ENCODE results near the gene HCRTR1. TPM values are rescaled to one million over a fixed set of nuclear protein-coding genes. Genes with fewer than 3 reads are reported as not detected.
A peak's percentile ranks its signal among the peaks of the same experiment; 100 is the strongest.

The HCRTR1 gene
- total RNA-seq, 4 donors from 2014 or later, result not detected

GRCh38 chr1:31657972-31658510 lies 40.6 kb downstream of the HCRTR1 start:
- TF ChIP-seq POLR2A (IDR thresholded peaks at IDR 0.05) (no peak), CTCF (IDR thresholded peaks at IDR 0.05) (no peak), EP300 (IDR thresholded peaks at IDR 0.05) (no peak), POLR2AphosphoS5 (IDR thresholded peaks at IDR 0.05) (no peak)
- 85% methylated on average over 7 of the region's 12 CpGs for WGBS
- no peak for DNase-seq (ENCODE audit: low spot score in 2 of 2)

GRCh38 chr1:31658721-31659120 lies 41.2 kb downstream of the HCRTR1 start:
- H3K4me1 ChIP-seq, result peaks cover 15% of the 10 kb centered on the region
- no peak for DNase-seq (ENCODE audit: low spot score in 2 of 2)
- no peak for TF ChIP-seq EP300 (IDR thresholded peaks at IDR 0.05)
- no peak for TF ChIP-seq CTCF (IDR thresholded peaks at IDR 0.05)
- TF ChIP-seq POLR2A (IDR thresholded peaks at IDR 0.05), result no peak
- no peak for TF ChIP-seq POLR2AphosphoS5 (IDR thresholded peaks at IDR 0.05)
- no peaks in the 10 kb centered on the region for H3K9me3 ChIP-seq
- H3K36me3 ChIP-seq, result peaks cover 55% of the 10 kb centered on the region
- no peak overlapping the region for H3K4me3 ChIP-seq
- no peak overlapping the region for H3K27ac ChIP-seq
- H3K27me3 ChIP-seq, result no peaks in the 10 kb centered on the region
- 75% methylated on average over 1 of the region's 3 CpGs for WGBS

More at GRCh38 chr1:31657972-31658510, 40.6 kb downstream of the HCRTR1 start:
- Histone ChIP-seq H3K4me3 (no peak overlapping the region), H3K9me3 (no peaks in the 10 kb centered on the region), H3K27ac (no peak overlapping the region), H3K4me1 (peaks cover 15% of the 10 kb centered on the region), H3K36me3 (peaks cover 56% of the 10 kb centered on the region), H3K27me3 (no peaks in the 10 kb centered on the region)

- no peak for DNase-seq (ENCODE audit: low spot score in 2 of 2)
- Histone ChIP-seq H3K9me3 (no peaks in the 10 kb centered on the region), H3K4me3 (no peak overlapping the region), H3K27ac (no peak overlapping the region), H3K27me3 (no peaks in the 10 kb centered on the region), H3K36me3 (peaks cover 50% of the 10 kb centered on the region), H3K4me1 (peaks cover 15% of the 10 kb centered on the region)
- 84% methylated on average over 3 of the region's 3 CpGs for WGBS
- TF ChIP-seq CTCF (IDR thresholded peaks at IDR 0.05) (no peak), POLR2A (IDR thresholded peaks at IDR 0.05) (no peak), POLR2AphosphoS5 (IDR thresholded peaks at IDR 0.05) (no peak), EP300 (IDR thresholded peaks at IDR 0.05) (no peak)
These were observed 42.4 kb downstream of the HCRTR1 start for GRCh38 chr1:31659889-31660288.

- H3K9me3 ChIP-seq, result no peaks in the 10 kb centered on the region
- H3K36me3 ChIP-seq, result peaks cover 47% of the 10 kb centered on the region
- no peak for DNase-seq (ENCODE audit: low spot score in 2 of 2)
- H3K4me1 ChIP-seq, result peaks cover 19% of the 10 kb centered on the region
- TF ChIP-seq EP300 (IDR thresholded peaks at IDR 0.05) (no peak), POLR2A (IDR thresholded peaks at IDR 0.05) (no peak), CTCF (IDR thresholded peaks at IDR 0.05) (no peak), POLR2AphosphoS5 (IDR thresholded peaks at IDR 0.05) (no peak)
- H3K27ac ChIP-seq, result peak overlapping the region; percentile 24
- H3K4me3 ChIP-seq, result no peak overlapping the region
- H3K27me3 ChIP-seq, result no peaks in the 10 kb centered on the region
- 92% methylated on average over 4 of the region's 4 CpGs for WGBS
These were observed 43.5 kb downstream of the HCRTR1 start for GRCh38 chr1:31660871-31661455.

GRCh38 chr1:31661856-31662255 lies 44.4 kb downstream of the HCRTR1 start:
- DNase-seq (ENCODE audit: low spot score in 2 of 2), result no peak
- Histone ChIP-seq H3K36me3 (peaks cover 40% of the 10 kb centered on the region), H3K27ac (no peak overlapping the region), H3K9me3 (no peaks in the 10 kb centered on the region), H3K4me3 (no peak overlapping the region), H3K4me1 (peaks cover 26% of the 10 kb centered on the region), H3K27me3 (no peaks in the 10 kb centered on the region)
- 89% methylated on average over 6 of the region's 6 CpGs for WGBS
- no peak for TF ChIP-seq CTCF (IDR thresholded peaks at IDR 0.05)
- no peak for TF ChIP-seq POLR2AphosphoS5 (IDR thresholded peaks at IDR 0.05)
- TF ChIP-seq EP300 (IDR thresholded peaks at IDR 0.05), result no peak
- no peak for TF ChIP-seq POLR2A (IDR thresholded peaks at IDR 0.05)
